NCI-H1092 (cell line): ENCODE measurements around the gene COL8A2.
A peak's percentile ranks its signal among the peaks of the same experiment; 100 is the strongest.

ENCODE experiments used
- DNase-seq: peaks from one replicate; lab custom pipeline; 2025; lab: John Stamatoyannopoulos, UW

COL8A2 gene

GRCh38 chr1:36157973-36158826 lies 33.2 kb upstream of the COL8A2 start:
- DNase-seq = no peak

- DNase-seq = no peak
Measured at GRCh38 chr1:36157115-36157903, 32.3 kb upstream of the COL8A2 start.

GRCh38 chr1:36156329-36157114 lies 31.5 kb upstream of the COL8A2 start:
- DNase-seq = peak; percentile 53

GRCh38 chr1:36155408-36156328 lies 30.6 kb upstream of the COL8A2 start, which contains the start of gene MAP7D1:
MAP7D1 (plus strand) TSS chr1:36156160; CDS start chr1:36156418, 258 bp downstream.
- peak; percentile 75 for DNase-seq

- DNase-seq = peak; percentile 43
Measured at GRCh38 chr1:36154765-36155407, 29.9 kb upstream of the COL8A2 start.

GRCh38 chr1:36154335-36154734 lies 29.3 kb upstream of the COL8A2 start:
- DNase-seq = no peak

- DNase-seq = no peak
Measured at GRCh38 chr1:36153476-36153875, 28.5 kb upstream of the COL8A2 start.

GRCh38 chr1:36151845-36152203 lies 26.8 kb upstream of the COL8A2 start:
- DNase-seq = no peak

- no peak for DNase-seq
Measured at GRCh38 chr1:36151134-36151844, 26.3 kb upstream of the COL8A2 start.

GRCh38 chr1:36150296-36151133 lies 25.5 kb upstream of the COL8A2 start:
- peak; percentile 69 for DNase-seq

- no peak for DNase-seq
Measured at GRCh38 chr1:36149973-36150295, 24.9 kb upstream of the COL8A2 start.

GRCh38 chr1:36149237-36149972 lies 24.4 kb upstream of the COL8A2 start, which contains the start of gene TRAPPC3:
TRAPPC3 (minus strand) TSS chr1:36149486; CDS start chr1:36149378, 108 bp downstream.
- peak; percentile 100 for DNase-seq

- DNase-seq = no peak
Measured at GRCh38 chr1:36148821-36149236, 23.8 kb upstream of the COL8A2 start.

- no peak for DNase-seq
Measured at GRCh38 chr1:36144413-36144812, 19.4 kb upstream of the COL8A2 start.

- DNase-seq = no peak
Measured at GRCh38 chr1:36143424-36143823, 18.4 kb upstream of the COL8A2 start.

GRCh38 chr1:36142121-36142520 lies 17.1 kb upstream of the COL8A2 start:
- peak; percentile 33 for DNase-seq

- no peak for DNase-seq
Measured at GRCh38 chr1:36139521-36139920, 14.5 kb upstream of the COL8A2 start.

- DNase-seq = peak; percentile 33
Measured at GRCh38 chr1:36137776-36138175, 12.8 kb upstream of the COL8A2 start.
